HG03108 (cell line): ENCODE data around the gene REXO1.

ENCODE experiments used
- ATAC-seq: cut with Tn5 transposase; IDR thresholded peaks from one replicate; pipeline ENCODE4 v1.9.1; 2021; ENCODE audit warnings: moderate library complexity; ENCODE audit not compliant: unreplicated experiment

REXO1 gene

DNA sequence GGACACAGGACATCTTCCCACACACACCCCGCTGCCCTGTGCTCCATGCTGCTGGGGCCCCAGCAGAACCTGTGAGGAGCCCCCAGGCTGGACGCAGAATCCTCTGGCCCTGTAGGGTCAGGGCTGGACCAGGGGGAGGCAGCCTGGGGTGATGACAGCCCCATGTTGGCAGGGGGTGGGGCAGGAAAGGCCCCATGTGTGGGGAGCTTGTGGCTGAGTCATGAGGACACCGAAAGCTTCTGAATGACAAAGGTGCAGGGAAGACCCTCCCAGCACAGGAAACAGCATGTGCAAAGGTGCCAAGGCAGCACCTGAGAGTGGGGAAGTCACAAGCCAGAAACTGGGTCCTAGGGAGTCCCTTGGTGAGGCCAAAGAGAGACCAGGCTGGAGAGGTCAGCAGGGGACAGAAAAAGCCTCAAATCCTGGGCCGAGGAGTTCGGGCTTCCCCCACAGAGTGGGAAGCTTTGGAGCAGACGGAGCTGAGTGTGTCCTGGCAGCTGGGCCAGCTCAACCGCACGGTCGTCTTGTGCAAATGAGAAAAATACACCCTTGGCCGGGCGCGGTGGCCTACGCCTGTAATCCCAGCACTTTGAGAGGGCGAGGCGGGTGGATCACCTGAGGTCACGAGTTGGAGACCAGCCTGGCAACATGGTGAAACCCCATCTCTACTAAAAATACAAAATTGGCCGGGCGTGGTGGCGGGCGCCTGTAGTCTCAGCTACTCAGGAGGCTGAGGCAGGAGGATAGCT is 53.7 kb downstream of the REXO1 start:
- ATAC-seq = no peak

DNA sequence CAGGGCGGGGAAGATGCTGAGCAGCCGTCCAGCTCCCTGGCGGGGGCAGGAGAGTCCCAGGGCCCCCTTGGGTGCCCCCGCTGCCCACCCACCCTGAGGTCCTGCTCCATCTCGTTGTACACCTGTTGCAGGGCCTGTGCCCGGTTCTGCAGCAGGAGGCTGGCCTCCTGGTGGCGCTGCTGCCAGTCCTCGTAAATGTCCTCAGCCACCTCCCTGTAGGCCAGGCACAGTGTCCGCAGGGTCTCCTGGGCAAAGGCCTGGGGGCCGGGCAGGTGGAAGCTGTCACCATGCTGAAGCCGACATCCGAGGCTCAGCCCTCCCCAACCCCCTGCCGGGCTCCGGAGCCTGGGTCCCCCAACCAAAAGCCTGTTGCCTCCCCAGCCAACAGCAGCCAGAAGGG is 56.4 kb downstream of the REXO1 start:
- ATAC-seq = no peak

DNA sequence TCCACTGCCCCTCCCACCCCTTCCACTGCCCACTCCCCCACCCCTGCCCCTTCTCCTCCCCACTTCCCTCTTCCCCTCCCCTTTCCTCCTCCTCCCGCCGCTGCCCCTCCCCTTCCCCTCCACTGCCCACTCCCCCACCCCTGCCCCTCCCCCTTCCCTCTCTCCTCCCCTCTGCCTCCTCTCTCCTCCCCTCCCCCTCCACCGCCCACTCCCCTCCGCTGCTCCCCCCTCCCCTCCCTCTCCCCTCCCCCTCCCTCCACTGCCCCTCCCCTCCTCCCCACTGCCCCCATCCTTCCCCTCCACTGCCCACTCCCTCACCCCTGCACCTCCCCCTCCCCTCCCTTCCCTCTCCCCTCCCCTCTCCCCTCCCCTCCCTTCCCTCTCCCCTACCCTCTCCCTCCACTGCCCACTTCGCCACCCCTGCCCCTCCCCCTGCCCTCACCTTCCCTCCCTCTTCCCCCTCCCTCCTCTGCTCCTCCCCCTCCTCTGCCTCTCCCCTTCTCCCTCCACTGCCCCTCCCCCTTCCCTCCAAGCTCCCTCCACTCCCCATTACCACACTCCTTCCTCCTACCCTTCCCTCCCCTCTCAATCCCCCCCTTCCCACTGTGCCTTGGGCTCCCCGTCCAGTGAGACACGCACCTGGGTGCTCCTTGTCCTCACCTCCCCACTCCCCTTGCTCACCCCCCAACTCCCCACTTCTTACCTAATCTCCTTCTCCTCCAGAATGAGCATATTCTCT is 58.1 kb downstream of the REXO1 start:
- ATAC-seq = no peak

DNA sequence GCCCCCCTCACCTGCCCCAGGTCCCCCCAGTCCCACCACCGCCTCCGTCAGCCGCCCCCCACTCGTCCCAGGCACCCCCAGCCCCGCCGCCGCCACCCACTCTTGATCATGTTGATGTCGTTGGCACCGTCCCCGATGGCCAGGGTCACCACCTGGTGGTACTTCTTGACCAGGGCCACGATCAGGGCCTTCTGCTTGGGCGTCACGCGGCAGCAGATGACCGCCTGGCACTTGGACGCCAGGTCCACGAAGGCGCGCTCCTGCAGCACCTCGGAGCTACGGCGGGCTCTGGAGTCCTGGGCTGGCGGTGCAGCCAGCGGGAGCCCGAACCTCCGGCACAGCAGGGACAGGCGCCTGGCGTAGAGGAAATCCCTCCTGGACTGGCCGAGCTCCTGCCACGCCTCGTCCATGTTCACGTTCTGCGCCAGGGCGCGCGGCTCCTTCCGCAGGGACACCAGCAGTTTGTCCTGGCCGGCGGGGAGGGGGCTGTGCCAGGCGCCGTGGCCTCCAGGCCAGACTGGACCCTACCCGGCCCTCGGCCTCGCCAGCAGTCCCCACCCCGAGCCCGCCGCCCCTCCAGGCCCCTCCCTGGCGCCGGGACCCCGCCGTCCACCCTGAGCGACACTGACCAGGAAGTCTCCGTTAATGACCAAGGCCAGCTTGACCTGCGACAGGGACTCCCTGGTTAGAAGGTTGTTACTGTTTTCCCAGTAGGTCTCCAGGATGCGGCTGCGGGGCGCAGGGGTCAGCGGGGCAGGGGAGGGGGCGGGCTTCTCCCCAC is 58.8 kb downstream of the REXO1 start:
- no peak for ATAC-seq

DNA sequence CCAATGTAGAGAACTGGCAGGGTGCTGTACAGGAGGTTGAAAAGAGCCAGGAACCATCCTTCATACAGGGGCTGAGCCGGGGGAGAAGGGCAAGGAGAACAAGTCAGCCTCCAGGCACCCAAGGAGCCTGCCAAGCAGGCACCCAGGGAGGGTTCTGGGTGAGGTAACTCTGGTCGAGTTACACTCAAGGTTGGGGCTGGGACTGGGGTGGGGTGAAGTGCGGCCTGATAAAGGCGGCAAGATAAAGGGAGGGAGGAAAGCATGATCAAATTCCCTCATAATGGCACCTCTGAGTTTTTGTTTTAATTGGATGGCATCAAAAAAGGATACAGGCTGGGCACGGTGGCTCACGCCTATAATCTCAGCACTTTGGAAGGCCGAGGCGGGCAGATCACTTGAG is 61.2 kb downstream of the REXO1 start:
- no peak for ATAC-seq

DNA sequence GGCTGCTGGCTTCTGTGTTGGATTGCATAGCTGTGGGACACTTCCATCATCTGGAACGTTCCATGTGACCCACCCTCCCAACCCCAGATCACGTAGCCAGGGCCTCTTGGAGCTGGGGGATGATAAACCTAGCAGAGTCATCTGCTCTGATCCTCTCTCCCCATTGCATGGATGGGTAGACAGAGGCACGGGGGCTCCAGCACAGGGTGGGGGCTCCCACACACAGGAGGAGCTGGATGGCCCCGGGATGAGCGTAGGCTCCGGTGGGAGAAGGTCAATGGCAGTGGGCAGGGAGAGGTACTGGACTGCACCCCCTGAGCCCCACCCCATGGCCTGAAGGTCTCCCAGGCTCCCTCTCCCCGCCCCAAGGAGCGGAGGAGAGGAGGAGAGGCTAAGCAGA is 61.6 kb downstream of the REXO1 start:
- no peak for ATAC-seq

DNA sequence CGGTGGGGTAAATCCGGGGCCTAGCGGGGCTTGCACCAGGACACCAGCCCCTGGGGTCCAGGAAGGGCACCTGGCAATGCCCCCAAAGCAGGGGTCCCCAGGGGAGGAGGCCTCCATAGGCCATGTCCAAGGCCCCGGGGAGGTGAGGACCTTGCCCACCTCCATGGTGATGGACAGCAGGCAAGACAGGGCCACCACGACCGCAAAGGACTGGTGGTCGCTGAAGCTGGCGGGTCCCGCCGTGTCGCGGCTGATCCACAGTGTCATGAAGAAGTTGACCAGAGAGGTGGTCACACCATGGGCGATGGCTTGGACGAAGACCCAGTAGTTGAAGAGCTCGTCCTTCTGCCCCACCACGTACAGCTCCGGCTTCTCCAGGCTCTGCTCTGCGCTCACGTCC is 63.0 kb downstream of the REXO1 start:
- ATAC-seq = no peak

DNA sequence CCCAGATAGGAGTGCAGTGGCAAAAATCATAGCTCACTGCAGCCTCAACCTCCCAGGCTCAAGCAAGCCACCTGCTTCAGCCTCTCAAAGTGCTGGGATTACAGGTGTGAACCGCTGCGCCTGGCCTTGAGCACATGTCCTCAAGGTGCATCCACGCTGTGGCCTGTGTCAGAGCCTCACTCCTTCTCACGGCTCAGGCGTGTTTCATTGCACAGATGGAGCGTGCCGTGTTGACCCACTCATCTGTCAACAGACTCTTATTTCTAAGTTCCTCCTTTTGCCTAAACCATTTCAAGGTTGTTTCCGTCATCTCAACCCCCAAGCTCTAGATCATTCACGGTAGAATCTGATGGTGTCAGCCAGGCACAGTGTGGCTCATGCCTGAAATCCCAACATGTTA is 64.4 kb downstream of the REXO1 start:
- ATAC-seq = no peak

DNA sequence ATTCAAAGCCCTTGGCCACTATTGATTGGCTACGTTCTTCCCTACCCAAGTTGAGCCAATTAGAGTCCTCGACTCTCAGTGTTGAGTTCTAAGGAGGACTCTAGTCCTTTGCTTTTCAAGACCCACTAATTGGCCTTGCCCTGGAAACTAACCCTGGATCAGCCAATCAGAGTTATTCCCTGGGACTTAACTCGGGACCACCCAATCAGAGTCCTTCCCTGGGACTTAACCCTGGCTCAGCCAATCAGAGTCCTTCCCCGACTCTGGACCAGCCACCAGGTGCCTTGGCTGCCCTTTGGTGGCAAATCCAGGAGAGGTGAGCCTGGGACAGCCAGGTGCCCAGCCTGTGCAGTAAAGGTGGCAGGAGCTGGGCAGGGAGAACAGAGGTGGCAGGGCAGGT is 64.9 kb downstream of the REXO1 start:
- no peak for ATAC-seq

DNA sequence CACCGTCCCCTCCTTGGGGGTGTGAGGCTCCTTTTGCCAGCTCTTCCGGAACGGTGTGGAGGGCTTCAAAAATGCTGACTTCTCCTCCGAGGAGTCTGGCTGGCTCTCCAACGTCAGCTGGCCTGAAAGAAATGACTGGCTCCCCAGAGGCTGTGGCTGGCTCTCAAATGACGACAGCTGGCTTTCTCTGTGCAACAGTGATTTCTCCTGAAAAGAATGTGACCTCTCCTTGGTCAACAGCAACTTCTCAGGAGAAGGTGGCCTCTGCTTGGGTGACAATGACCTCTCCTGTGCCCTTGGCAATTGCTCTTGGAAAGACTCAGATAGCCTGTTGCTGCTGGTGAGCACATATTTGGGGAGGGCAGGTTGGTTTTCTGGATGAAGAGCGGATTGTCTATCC is 65.8 kb downstream of the REXO1 start:
- no peak for ATAC-seq

DNA sequence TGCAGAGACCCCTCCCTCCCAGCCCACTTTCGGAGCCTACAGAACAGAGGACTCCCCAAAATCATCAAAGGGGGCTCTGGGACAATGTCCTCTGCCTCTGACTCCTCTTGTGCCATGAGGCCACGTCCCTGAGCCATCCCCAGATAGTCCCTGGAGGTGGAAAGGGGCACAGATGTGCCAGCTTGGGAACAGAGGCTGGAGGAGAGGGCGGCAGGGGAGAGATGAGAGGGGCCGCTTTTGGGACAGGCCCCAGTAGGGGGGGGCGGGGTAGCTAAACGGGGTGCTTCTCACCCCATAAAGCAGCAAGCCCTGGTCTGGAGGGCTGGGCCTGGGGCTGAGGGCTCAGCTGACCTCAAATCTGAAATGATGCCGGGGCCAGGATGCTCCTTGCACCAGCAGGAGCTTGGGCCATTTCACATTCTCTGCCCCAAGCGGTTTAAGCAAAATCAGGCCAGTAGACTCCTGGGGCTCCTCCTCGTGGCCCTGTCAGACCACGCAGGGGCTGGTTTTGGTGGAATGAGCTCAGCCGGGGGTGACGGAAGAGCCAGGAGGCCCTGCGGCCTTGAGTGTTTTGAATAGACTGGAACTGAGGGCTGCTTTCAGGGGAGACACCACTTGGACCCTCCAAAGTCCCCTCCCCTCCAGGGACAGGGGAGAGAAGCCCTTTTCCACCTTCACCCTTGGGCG is 67.9 kb downstream of the REXO1 start:
- ATAC-seq = no peak

DNA sequence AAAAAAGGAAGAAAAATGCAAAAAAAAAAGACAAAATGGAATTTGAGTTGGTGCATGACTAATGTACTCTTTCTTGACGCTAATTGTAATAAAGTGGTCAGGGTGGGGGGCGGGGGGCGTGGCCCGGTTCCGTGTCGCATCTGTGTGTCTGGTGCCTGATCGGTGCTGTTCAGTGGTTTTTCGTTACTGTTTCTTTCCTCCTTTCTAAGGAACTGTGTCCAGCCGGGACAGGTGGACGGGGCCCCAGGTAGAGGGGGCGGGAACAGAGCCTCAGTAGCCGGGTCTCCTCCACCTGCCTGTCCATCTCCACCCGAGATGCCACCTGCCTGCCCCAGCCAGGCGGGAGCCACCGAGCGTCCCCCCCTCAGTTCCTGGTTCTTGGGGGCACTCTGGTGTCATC is 68.7 kb downstream of the REXO1 start:
- ATAC-seq = no peak

DNA sequence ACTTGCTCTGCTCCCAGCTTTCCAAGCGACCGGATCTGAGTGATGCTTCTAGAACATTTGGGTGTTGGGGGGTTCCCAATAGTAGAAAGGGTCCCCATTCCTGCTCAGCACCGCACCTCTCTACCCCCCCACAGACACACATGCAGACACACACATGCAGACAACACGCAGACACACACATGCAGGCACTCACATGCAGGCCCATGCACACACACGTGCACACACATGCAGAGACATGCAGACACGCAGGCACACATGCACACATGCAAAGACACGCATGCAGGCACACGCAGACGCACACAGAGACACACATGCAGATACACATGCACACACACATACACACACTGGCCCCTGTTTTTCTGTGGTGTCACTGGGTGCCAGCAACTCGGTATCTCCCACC is 71.1 kb downstream of the REXO1 start:
- no peak for ATAC-seq

DNA sequence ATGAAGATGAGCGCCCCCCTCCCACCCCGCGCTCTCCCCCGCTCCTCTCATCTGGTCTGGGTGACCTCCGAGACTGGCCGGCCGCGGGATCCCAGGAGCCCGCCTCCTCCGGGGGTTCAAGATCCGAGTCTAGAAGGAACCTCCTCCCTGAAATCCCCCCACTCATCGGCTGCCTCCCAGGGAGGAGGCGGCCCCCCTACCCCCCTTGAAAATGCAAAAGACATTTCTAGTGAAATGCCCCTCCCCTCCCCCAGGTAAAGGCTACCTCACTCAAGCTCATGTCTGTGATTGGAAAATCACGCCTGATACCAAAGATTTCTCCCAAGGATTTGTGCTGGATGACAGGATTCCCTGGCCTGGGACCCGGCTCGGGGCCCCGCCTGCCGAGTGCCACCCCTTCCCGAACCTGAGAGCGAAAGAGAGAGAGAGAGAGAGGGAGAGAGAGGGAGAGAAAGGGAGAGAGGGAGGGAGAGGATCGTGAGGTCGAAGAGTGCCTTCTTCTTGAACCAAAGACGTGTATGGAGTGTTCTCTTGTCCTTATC is 71.6 kb downstream of the REXO1 start:
- ATAC-seq = no peak

DNA sequence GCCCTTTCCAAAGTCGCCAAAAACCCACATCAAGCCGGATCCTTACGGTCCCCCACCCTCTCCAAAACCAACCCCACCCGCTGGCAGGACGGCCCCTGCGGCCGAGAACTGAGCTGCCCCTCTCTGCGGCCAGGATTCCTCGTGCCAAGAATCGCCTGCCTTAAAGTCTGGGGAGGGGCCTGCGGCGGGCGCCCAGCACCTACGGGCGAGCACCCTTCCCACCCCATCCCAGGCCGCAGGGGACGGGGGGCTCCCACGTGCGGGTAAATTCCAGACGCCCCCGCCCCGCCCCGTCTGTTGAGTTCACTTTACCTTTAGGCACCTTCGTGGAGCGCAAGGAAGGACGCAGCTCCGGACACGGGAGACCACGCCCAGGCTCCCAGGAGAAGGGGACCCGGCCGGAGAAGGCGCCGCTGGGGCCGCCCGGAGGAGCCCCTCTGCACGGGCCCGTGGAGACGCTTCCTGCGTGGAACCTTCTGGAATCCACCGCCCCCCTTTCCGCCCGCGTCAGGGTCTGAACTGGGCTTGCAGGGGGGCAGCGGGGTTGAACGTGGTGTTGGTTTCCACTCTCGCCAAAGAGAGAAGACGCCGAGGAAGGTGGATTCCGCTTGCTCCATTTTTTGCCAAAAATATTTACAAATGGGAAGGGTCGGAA is 72.2 kb downstream of the REXO1 start:
- no peak for ATAC-seq

DNA sequence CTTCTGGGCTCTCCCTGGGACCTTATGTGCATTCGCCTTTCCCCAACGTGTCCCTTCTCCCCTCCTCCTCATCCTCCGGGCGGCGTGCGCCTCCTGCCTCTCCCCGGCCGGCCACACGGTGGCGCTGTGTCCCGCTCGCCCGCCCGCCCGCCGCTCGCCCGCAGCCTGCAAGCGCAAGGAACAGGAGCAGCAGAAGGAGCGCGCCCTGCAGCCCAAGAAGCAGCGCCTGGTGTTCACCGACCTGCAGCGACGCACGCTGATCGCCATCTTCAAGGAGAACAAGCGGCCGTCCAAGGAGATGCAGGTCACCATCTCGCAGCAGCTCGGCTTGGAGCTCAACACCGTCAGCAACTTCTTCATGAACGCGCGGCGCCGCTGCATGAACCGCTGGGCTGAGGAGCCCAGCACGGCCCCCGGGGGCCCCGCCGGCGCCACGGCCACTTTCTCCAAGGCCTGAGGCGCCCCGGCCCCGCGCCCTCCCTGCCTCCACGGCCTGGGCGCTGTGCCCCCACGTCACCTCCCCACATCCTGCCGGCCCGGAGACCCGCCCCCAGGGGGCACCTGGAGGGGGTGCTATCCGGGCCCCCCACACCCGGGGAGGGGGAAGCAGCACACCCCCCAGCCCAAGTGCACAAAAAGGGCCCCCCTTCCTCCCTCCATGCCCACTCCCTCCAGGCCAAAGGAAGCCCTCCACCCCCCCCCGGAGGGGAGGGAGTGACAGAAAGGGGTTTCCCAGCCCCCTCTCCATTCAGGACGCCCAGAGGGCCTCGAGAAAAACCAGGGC is 73.1 kb downstream of the REXO1 start:
- no peak for ATAC-seq

DNA sequence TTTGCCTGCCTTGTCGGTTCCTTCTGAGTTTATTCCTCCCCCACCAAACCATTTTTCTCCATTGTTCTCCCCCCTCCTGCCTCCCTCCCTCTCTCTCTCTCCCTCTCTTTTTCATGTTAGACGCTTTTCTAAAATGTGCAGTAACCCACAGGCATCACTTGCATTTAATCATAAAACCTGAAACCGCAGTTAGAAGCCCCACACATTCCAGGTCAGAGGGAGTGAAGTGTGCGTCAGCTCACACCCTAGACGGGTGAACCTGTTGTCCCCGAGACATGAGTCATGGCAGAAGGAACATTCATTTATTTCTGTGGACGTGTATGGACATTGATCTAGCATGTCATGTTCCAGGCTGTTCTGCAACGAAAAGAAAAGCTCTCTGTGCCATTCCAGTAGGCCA is 75.1 kb downstream of the REXO1 start:
- no peak for ATAC-seq

DNA sequence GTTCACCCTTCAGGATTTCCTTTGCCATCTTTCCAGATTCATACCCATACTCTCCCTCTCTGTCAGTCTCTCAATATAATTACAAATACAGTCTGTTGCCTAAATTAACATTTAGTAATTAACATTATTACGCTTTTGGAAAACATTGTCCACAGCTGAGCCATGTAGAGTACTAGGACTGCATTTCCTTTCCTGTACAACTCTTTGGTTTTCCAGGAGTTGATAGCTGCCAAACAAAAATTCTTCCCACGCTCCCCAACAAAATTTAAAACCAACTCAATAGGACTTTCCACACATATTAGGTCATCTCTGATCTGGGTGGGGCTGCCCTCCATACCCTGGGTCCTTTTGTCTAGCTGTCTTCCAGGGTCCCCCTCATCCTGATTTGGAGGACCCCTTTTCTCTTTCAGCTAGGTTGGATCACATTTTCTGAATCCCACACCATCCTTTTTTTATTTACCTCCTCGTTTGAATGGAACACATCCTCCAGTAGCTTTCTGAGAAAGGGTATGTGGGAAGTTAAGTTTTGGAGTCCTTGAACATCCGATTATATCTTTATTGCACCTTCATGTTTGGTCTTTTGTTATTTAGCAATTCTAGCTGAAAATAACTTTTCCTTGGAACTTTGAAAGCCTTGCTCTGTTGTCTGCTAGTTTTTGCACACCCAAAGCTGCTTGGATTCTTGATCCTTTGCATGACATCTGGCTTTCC is 77.3 kb downstream of the REXO1 start:
- no peak for ATAC-seq

DNA sequence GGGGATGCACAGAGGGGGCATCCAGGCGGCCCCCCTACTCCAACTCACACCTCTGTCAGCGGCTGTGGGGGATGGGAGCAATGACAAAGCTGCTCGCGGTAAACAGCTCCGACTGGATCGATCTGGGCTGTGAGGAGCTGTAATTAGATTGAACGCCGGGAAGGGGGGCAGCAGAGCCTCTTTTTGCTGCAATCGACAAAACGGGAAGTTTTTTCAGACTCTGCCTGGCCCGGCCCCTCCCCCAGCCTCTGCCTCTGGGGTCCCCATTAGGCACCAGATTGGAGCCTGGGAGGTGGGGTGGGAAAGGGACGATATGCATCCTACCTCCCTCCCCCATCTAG is 78.7 kb downstream of the REXO1 start:
- ATAC-seq = no peak
